K562 (cell line): ENCODE data around the gene SLC4A2. TPM values are rescaled to one million over a fixed set of nuclear protein-coding genes. Genes with fewer than 3 reads are reported as not detected.

ENCODE experiments used
- KAT7 ChIP-seq: sonication (generic); formaldehyde crosslinking; IDR thresholded peaks from 2 replicates; pipeline ENCODE4 v1.8.0; 2022; ENCODE audit warnings: missing genetic modification reagents, mild to moderate bottlenecking, borderline replicate concordance
- MGA ChIP-seq: fragments of 450-650 bp; IDR thresholded peaks from 2 replicates; pipeline ENCODE4 v1.6.1; 2016; ENCODE audit warnings: mild to moderate bottlenecking, moderate library complexity
- RREB1 ChIP-seq: fragments of 250-450 bp; sonication (Bioruptor Pico); IDR thresholded peaks from 2 replicates; pipeline ENCODE4 v1.4.0; 2020
- STAG1 ChIP-seq: sonication (generic); formaldehyde crosslinking; IDR thresholded peaks from 2 replicates; pipeline ENCODE4 v1.5.0; 2020; ENCODE audit warnings: missing genetic modification reagents, borderline replicate concordance
- ZNF639 ChIP-seq, 2 experiments: fragments of 200-800 bp in 1 of 2; sonication (Bioruptor generic) in 1 of 2; sonication (generic) in 1 of 2; formaldehyde crosslinking in 1 of 2; IDR thresholded peaks in 1 of 2; conservative IDR thresholded peaks in 1 of 2; 2 replicates each; pipeline versions ENCODE4 v1.5.0 to v1.6.1; 2016 to 2020; ENCODE audit warnings: missing compliant biosample characterization in 1 of 2, missing genetic modification characterization in 1 of 2, missing genetic modification reagents in 1 of 2
- ZNF707 ChIP-seq: fragments of 250-450 bp; sonication (Bioruptor Pico); conservative IDR thresholded peaks from 2 replicates; pipeline ENCODE4 v1.8.0; 2022; ENCODE audit warnings: inconsistent platforms, mild to moderate bottlenecking, moderate library complexity
- ZNF77 ChIP-seq: fragments of 250-450 bp; sonication (Bioruptor Pico); IDR thresholded peaks from 2 replicates; pipeline ENCODE4 v1.5.0; 2020
- polyA plus RNA-seq, 8 experiments: library from polyadenylated mRNA; depleted of rRNA in 4 of 8; stranded (reverse) in 5 of 8; unstranded in 3 of 8; fragments of >200 nt; fragmentation: Nextera tagmentation in 2 of 8; fragmentation: Illumina TruSeq in 1 of 8; extraction: Ambion mirVana in 2 of 8; extraction: Trizol in 1 of 8; gene quantifications; 2 replicates each; pipeline versions ENCODE4 v1.2.1 to v1.2.3, GENCODE V29; 2011 to 2014; ENCODE audit warnings: inconsistent platforms in 1 of 8, missing spikeins in 1 of 8
- total RNA-seq, 7 experiments: library from RNA; depleted of rRNA in 6 of 7; stranded (reverse); fragments of >200 nt in 6 of 7; fragmentation: Illumina TruSeq in 2 of 7; extraction: Trizol in 2 of 7; gene quantifications; 2 replicates each; pipeline versions ENCODE4 v1.2.1 to v1.2.3, GENCODE V29; 2011 to 2021; ENCODE audit warnings: low replicate concordance in 1 of 7

SLC4A2 gene
- total and polyA plus RNA-seq, 9 of the 15 experiments (the other 6 are each of a cell fraction or from before 2014, with no cell fraction given): 11.4 to 375 (median 130) TPM

GRCh38 chr7:151110941-151111645 lies 51.7 kb downstream of the SLC4A2 start (continued):
- TF ChIP-seq RREB1 (0 out of 2 replicates have a peak, but pooled peaks have one; percentile 37), STAG1 (CRISPR knock-in tag) (peak; percentile 85; the same call in 1 of the 2 replicates), ZNF639 (CRISPR knock-in tag; conservative IDR thresholded peaks at IDR 0.05 in 1 of 2, IDR thresholded peaks at IDR 0.05 in 1 of 2) (no peak), ZNF707 (CRISPR knock-in tag) (no peak), MGA (no peak), ZNF77 (no peak), KAT7 (CRISPR knock-in tag) (no peak)
